LNCAP (cell line): Measurements from ENCODE around the gene UNK.

ENCODE experiments used
- TF ChIP-seq, protein P1 (sequence below): fragments of 450-650 bp; IDR thresholded peaks from 2 replicates; pipeline ENCODE4 v1.5.1; 2017; ENCODE audit warnings: mild to moderate bottlenecking

UNK gene

DNA sequence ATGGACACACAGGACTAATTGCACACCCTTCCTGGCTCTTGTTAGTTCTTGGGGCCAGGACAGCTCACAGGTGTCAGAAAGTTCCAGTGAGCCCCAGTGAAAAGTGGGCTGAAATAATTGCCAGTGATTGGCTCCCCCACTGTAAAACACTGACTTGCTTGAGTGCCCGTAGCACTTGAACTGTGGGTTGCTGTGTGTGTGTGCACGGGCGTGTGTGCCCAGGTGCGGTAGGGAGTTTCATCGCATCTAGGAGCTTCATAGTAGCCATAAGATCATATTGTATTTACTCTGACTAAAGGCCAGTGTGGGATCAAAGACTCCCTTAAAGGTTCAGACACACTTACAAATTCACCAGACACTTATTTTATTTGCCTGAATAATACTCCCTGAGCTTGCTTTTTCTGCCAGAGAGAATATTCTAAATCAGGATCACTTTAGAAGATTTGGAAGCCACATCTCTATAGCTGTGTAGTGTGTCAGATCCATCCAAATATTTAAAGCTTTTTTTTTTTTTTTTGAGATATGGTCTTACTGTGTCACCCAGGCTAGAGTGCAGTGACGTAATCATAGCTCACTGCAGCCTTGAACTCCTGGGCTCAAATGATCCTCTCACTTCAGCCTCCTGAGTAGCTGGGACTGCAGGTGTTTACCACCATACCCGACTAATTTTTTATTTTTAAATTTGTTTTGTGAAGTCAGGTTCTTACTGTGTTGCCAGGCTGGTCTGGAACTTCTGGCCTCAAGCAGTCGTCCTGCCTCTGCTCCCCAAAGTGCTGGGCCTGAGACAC is 11.4 kb downstream of the UNK start:
- TF ChIP-seq, protein P1, sequence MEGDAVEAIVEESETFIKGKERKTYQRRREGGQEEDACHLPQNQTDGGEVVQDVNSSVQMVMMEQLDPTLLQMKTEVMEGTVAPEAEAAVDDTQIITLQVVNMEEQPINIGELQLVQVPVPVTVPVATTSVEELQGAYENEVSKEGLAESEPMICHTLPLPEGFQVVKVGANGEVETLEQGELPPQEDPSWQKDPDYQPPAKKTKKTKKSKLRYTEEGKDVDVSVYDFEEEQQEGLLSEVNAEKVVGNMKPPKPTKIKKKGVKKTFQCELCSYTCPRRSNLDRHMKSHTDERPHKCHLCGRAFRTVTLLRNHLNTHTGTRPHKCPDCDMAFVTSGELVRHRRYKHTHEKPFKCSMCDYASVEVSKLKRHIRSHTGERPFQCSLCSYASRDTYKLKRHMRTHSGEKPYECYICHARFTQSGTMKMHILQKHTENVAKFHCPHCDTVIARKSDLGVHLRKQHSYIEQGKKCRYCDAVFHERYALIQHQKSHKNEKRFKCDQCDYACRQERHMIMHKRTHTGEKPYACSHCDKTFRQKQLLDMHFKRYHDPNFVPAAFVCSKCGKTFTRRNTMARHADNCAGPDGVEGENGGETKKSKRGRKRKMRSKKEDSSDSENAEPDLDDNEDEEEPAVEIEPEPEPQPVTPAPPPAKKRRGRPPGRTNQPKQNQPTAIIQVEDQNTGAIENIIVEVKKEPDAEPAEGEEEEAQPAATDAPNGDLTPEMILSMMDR = no peak

- TF ChIP-seq, protein P1 = no peak
These were observed 14.8 kb downstream of the UNK start for GRCh38 chr17:75799402-75799801.

DNA sequence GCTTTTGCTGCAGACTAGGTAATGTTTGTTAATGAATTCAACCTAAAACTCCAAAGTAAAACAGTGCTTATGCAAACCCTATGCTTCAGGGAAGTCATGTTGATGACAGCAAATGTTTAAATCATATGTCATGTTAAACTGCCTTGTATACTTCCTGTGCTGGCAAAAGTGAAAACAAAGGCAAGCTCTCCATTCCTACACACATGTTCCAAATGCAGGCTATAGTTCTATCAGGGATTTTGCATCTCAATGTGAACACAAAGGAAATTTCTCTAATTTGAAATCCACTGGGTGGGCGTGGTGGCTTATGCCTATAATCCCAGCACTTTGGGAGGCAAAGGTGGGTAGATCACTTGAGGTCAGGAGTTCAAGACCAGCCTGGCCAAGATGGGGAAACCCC is 19.3 kb downstream of the UNK start:
- TF ChIP-seq, protein P1 = no peak

GRCh38 chr17:75806822-75807500 is 22.4 kb downstream of the UNK start:
- TF ChIP-seq, protein P1 = no peak

GRCh38 chr17:75807861-75808260 is 23.3 kb downstream of the UNK start:
- TF ChIP-seq, protein P1 = no peak

DNA sequence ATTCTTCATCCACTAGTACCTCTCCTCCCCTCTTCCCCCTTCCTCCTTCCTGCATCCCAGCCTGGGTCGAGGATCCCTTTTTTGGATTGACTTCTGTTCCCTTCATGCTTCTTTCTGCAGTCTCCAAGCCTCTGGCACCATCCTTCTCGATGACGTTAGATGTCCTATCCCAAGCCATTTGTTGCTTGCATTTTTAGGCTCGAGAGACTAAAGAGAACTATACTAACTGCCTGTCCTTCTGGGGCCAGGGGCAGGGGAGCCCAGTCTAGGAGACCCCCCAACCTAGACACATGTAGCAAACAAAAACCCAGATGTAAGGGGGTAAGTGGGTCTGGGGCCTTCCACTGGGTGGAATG is 23.9 kb downstream of the UNK start:
- TF ChIP-seq, protein P1 = no peak

- TF ChIP-seq, protein P1 = no peak
These were observed 24.5 kb downstream of the UNK start for GRCh38 chr17:75808905-75809621.
